Mucosa of descending colon (tissue), 3 donors: ENCODE measurements around the gene DAB2. TPM values are rescaled to one million over a fixed set of nuclear protein-coding genes. Genes with fewer than 3 reads are reported as not detected.
A peak's percentile ranks its signal among the peaks of the same experiment; 100 is the strongest.

Experiments
- ATAC-seq: fragments of 200-7000 bp; cut with Tn5 transposase; one replicate; pipeline ENCODE4 v1.9.1; 2020; ENCODE audit warnings: mild to moderate bottlenecking, moderate library complexity
- DNase-seq, 3 donors: peaks; one replicate each; pipeline ENCODE4 v3.0.0-alpha.2; 2020
- H3K36me3 ChIP-seq: fragments of 200-600 bp; one replicate; pipeline ENCODE4 v1.8.0; 2021; ENCODE audit warnings: low read depth, mild to moderate bottlenecking
- H3K4me1 ChIP-seq: fragments of 200-600 bp; one replicate; pipeline ENCODE4 v1.8.0; 2021; ENCODE audit warnings: low read depth, mild to moderate bottlenecking
- H3K4me3 ChIP-seq: fragments of 200-600 bp; one replicate; pipeline ENCODE4 v1.8.0; 2021; ENCODE audit warnings: mild to moderate bottlenecking
- H3K9me3 ChIP-seq: fragments of 200-600 bp; one replicate; pipeline ENCODE4 v1.8.0; 2021; ENCODE audit warnings: mild to moderate bottlenecking
- intact Hi-C, 2 donors: fragments of 100-400 bp; cut with DNase I in 1 of 2; cut with micrococcal nuclease in 1 of 2; formaldehyde crosslinking; loops; one replicate each; pipeline versions ENCODE4 v1.11.0 to v1.11.1; 2022; cut with DNase I, micrococcal nuclease
- total RNA-seq, 3 donors: library from RNA; stranded (reverse); fragmentation: NEBNext Ultra II Directional in 2 of 3; extraction: Animal tissue kit (Norgen Biotek cat#: 25700) in 2 of 3; gene quantifications; one replicate each; pipeline versions ENCODE4 v1.2.1 to v1.2.4, GENCODE V29; 2021 to 2023
- TF ChIP-seq, protein P1 (sequence below): fragments of 200-600 bp; IDR thresholded peaks from one replicate; pipeline ENCODE4 v1.8.0; 2022; ENCODE audit warnings: antibody characterized with exemption, mild to moderate bottlenecking
- donor health status: DM: no; HTN: no; CAD: no; lungs with moderate emphysema.
- donor health status: DM: no; HTN: no; CAD: no.
- donor health status: DM: no; HTN: yes; CAD: no.

The DAB2 gene
- total RNA-seq, 3 donors from 2014 or later, result 55.7 to 75.1 (median 65.8) TPM

GRCh38 chr5:39432696-39433530, 8.1 kb upstream of the DAB2 start:
- H3K9me3 ChIP-seq, result no peaks in the 10 kb centered on the region
- ATAC-seq (peak; percentile 46), DNase-seq (no peak)
- TF ChIP-seq, protein P1, sequence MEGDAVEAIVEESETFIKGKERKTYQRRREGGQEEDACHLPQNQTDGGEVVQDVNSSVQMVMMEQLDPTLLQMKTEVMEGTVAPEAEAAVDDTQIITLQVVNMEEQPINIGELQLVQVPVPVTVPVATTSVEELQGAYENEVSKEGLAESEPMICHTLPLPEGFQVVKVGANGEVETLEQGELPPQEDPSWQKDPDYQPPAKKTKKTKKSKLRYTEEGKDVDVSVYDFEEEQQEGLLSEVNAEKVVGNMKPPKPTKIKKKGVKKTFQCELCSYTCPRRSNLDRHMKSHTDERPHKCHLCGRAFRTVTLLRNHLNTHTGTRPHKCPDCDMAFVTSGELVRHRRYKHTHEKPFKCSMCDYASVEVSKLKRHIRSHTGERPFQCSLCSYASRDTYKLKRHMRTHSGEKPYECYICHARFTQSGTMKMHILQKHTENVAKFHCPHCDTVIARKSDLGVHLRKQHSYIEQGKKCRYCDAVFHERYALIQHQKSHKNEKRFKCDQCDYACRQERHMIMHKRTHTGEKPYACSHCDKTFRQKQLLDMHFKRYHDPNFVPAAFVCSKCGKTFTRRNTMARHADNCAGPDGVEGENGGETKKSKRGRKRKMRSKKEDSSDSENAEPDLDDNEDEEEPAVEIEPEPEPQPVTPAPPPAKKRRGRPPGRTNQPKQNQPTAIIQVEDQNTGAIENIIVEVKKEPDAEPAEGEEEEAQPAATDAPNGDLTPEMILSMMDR, result no peak
- H3K4me3 ChIP-seq, result no peak overlapping the region
- peaks cover 11% of the 10 kb centered on the region for H3K4me1 ChIP-seq
- intact Hi-C loops, result no loop called here
- no peaks in the 10 kb centered on the region for H3K36me3 ChIP-seq

DNA sequence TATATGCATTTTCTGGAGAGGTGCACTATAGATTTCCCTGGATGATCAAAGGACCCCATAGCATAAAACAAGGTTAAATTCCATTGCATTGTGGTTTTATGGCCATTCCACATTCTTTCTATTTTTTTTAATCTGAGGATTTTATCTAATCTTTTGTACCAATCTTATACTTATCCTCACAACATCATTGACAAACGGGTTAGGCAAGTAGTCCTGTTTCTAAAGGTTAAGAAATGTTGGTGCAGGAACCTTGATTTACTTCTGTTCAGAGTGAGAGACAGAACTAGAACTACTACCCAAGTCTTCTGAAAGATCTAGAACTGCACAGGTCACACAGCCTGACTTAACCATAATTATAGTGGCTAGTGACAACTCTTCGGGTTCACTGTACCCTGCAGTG, 5.7 kb upstream of the DAB2 start:
- H3K36me3 ChIP-seq, result no peaks in the 10 kb centered on the region
- no peak for DNase-seq
- no peak for ATAC-seq
- no peak overlapping the region for H3K4me3 ChIP-seq
- peaks cover 20% of the 10 kb centered on the region for H3K4me1 ChIP-seq
- TF ChIP-seq, protein P1, result no peak
- intact Hi-C loops, result no loop called here
- H3K9me3 ChIP-seq, result no peaks in the 10 kb centered on the region

DNA sequence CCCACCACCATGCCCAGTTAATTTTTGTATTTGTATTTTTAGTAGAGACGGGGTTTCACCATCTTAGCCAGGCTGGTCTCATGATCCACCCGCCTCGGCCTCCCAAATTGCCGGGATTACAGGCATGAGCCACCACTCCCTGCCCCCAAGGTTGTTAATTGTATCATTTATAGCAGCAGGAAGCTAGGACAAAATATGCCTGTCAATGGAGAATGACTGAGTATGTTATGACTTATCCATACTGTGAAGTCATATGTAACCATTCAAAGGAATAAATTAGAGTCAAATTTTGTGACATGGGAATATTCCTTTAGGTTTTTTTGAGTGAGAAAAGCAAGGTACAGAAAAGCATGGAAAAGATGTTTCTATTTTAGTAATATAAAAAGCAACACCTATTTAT, 3.9 kb upstream of the DAB2 start:
- Histone ChIP-seq H3K4me3 (no peak overlapping the region), H3K4me1 (peaks cover 20% of the 10 kb centered on the region), H3K36me3 (no peaks in the 10 kb centered on the region), H3K9me3 (no peaks in the 10 kb centered on the region)
- ATAC-seq (peak; percentile 58), DNase-seq (no peak)
- TF ChIP-seq, protein P1, result no peak
- intact Hi-C loops, result no loop called here

DNA sequence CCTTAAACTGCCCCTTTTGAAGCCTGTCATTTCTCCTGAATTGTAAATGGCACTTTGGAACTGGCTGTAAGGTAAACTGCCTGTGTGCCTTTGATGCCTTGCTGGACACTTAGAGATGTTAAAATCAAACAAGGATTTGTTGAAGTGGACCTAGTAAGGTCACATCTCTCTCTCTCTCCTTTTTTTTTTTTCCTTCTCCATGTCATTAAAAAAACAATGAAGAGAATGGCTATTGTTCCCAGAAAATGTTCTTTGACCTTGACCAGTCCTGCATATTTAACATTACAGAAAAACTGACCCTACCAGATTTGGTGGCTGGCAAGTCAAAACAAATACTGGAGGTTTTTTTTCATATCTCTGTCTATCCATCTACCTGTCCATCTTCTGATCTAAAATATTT, 2.9 kb upstream of the DAB2 start:
- Histone ChIP-seq H3K36me3 (no peaks in the 10 kb centered on the region), H3K9me3 (no peaks in the 10 kb centered on the region), H3K4me1 (peaks cover 25% of the 10 kb centered on the region), H3K4me3 (no peak overlapping the region)
- no peak for DNase-seq
- intact Hi-C loops, result no loop called here
- no peak for ATAC-seq
- TF ChIP-seq, protein P1, result no peak

- intact Hi-C loops, result no loop called here
- no peak for DNase-seq
Observed at GRCh38 chr5:39427229-39427628, 2.4 kb upstream of the DAB2 start.

More at GRCh38 chr5:39427229-39427628, 2.4 kb upstream of the DAB2 start:
- no peak for ATAC-seq
- Histone ChIP-seq H3K9me3 (no peaks in the 10 kb centered on the region), H3K4me1 (peaks cover 29% of the 10 kb centered on the region), H3K36me3 (no peaks in the 10 kb centered on the region), H3K4me3 (no peak overlapping the region)
- TF ChIP-seq, protein P1, result no peak
